Measurements from ENCODE around the gene CYTH3. TPM values are rescaled to one million over a fixed set of nuclear protein-coding genes. Genes with fewer than 3 reads are reported as not detected.

CYTH3 gene, protein sequence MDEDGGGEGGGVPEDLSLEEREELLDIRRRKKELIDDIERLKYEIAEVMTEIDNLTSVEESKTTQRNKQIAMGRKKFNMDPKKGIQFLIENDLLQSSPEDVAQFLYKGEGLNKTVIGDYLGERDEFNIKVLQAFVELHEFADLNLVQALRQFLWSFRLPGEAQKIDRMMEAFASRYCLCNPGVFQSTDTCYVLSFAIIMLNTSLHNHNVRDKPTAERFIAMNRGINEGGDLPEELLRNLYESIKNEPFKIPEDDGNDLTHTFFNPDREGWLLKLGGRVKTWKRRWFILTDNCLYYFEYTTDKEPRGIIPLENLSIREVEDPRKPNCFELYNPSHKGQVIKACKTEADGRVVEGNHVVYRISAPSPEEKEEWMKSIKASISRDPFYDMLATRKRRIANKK
- total RNA-seq: 15.4 and 22.7 TPM in 2 replicates

DNA sequence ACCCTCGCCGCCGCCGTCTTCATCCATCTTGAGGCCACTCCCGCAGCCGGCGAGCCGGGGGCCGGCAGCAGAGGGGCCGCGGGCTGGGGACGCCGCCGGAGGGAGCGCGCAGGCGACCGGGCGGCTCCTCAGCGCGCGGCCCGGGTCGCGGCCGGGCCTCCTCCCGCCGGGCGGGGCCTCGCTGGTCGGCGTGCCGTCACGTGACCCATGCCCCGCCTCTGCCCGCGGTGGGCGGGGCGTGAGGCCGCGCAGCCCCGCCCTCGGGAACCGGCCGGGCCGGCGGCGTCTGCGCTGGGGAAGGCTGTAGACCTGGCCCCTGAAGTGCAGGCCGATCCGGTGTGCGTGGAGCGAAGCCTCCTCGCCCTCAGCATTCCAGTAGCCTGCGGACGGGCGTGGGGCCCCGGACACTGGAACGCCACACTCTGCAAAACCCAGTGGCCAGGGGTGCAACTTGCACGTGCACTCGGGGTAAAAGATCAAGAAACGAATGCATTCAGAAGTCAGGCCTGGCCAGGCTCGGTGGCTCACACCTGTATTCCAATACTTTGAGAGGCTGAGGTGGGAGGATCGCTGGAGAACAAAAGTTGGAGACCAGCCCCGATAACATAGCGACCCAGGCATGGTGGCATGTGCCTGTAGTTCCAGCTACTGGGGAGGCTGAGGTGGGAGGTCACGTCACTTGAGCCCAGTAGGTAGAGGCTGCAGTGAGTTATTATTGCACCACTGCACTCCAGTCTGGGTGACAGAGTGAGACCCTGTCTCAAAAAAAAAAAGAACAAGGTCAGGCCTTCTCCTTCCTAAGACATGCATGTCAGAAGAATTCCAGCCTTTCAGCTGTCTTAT, at the start of gene CYTH3:
TSS of gene CYTH3 (minus strand) at position 144 of the 843 bp plus-strand sequence. CDS start at position 27, 117 bp downstream.

Other genes with a start within 250 kb of the CYTH3 start
- gene ANKRD61, start 241.2 kb downstream of the CYTH3 start, total RNA-seq: not detected in 2 replicates
- 22.1 and 42.2 TPM in 2 replicates for gene EIF2AK1, start 213.4 kb downstream of the CYTH3 start, total RNA-seq
- 1.5 and 1.7 TPM in 2 replicates for gene USP42, start 167.7 kb downstream of the CYTH3 start, total RNA-seq
- gene FAM220A, start 76.3 kb upstream of the CYTH3 start, total RNA-seq: 11.9 and 15.1 TPM in 2 replicates
- 39.9 and 61.2 TPM in 2 replicates for gene RAC1, start 101.9 kb upstream of the CYTH3 start, total RNA-seq
- gene DAGLB, start 175.3 kb upstream of the CYTH3 start, total RNA-seq: 9.9 and 15.4 TPM in 2 replicates
- gene KDELR2, start 211.5 kb upstream of the CYTH3 start, total RNA-seq: 142 and 170 TPM in 2 replicates